GM19025 (cell line): ENCODE data around the gene STARD13.
A peak's percentile ranks its signal among the peaks of the same experiment; 100 is the strongest.

Source experiments
- ATAC-seq: cut with Tn5 transposase; IDR thresholded peaks from one replicate; pipeline ENCODE4 v1.9.1; 2021; ENCODE audit warnings: mild to moderate bottlenecking, low read depth, moderate library complexity; ENCODE audit not compliant: unreplicated experiment

Gene STARD13

GRCh38 chr13:33285420-33286124, at the start of gene STARD13:
Gene STARD13 (minus strand): TSS chr13:33285755. CDS start chr13:33285638, 117 bp downstream.
- ATAC-seq = peak; percentile 66

DNA sequence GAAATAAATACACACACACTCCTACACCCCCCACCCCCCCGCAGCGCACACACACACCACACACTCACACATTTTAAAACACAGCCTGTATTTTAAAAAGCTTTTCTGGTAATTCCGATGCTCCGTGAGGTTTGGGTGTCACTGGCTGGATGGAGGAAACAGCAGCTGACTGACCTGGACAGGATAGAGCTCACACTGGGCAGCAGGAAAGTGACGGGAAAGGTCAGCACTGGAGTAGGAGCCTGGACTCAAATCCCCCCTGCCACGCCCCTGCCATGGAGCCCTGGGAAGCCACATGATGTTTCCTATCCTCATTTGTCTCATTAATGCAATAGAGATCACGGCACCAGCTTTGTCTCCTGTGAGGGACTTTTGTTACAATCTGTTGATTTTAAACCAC, 49.3 kb upstream of the STARD13 start:
- no peak for ATAC-seq

- no peak for ATAC-seq
Observed at GRCh38 chr13:33331962-33332361, 46.4 kb upstream of the STARD13 start.

DNA sequence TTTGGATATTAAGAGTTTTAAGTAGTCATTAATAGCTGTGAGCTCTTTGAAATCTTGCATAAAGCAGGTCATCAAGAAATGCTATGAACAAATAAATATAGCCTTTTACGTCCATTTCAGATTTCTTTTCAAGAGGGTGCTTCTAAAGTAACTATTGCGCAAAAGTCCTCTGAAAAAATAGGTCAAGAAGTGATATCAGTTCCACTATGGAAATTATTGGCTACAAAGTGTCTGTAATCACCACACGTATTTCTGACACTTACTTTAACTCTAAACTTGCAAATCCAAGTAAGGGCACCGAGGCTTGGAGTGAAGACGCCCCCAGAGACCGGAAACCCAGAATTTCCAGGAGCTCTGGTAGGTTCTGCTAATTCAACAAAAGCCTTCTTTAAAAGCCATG, 44.9 kb upstream of the STARD13 start:
- no peak for ATAC-seq

DNA sequence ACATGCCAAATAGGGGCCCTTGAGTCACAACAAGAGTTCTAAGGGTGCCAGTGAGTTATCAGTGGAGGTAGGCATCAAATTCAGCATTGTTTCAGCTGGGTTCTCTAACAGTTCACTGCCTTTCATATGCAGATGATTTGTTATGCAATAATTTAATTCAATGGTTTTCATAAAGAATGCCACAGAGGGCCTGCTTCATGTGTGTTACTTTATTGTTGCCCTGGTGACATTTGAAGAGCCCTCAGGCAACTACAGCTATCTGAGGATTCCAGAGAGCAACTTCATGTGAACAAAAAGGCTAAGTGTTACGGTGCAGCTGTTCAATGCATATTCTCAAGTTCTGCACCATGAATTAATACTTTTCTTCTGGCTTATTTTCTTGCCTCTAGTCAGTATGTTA, 43.1 kb upstream of the STARD13 start:
- no peak for ATAC-seq

DNA sequence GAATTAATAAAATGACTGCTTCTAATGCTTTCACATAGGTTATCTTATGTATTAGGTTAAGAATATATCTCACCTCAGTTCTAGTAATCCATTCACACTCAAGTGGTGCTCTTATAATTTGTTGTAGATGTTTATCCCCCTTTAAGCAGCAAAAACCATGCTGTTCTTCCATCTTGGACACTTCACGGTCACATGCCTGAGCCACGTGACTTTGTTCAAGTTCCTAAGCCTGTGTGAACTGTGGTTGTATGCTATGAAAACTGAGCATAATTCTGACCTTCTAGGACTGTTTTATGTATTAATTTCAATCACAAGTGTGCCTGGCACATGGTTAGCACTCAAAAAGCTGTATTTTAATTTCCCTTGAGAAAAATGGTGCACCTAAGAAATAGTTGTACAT, 41.2 kb upstream of the STARD13 start:
- ATAC-seq = no peak

DNA sequence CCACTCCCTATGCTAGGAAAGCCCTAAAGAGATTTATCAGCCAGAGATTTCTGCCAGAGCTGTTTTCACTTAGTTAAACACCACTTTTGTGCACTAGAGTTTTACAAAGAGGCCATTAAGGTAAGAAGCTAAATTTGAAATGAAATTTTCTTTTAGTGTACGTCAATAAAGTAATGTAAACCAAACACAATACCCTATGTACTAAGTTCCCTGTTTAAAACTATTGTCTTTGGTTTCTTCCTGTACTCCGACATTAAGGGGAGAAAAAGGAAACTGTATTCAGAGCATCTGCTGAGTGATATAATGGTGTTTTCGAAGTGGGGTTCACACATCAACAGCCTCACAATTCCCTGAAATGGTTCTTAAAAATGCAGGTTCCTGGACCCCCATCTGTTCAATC, 40.7 kb upstream of the STARD13 start:
- ATAC-seq = no peak

DNA sequence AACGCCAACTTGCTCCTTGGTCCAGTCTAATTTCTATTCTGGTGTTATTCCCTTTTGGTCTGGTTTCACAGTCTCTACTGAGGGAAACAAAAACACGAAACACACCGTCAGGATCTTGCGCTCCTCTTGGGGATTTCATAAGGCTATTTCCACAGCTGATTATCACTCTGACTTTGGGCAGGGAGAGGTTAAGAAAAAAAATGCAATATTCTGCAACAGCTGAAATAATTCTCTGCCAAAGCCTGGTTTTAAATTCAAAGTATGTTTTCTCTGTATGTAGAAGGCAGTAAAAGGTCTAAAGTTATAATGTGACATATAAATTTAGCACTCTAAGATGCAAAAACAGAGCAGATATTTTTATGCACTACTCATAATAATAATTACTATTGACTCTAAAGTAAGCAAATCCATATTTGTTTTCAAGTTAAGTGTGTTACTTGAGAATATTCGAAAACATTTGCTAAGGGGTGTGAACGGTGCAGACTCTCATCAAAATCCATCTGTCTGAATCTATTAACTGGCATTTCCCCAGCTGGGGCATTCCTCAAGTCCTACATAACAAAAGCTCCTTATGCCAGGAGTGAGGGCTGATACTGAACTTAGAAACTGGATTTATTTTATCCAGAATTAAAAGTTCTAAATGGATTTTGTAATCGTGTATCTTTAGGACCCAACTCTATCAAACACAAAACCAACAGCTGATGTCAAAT, 38.4 kb upstream of the STARD13 start:
- no peak for ATAC-seq

- ATAC-seq = no peak
Observed at GRCh38 chr13:33322965-33323668, 37.6 kb upstream of the STARD13 start.

DNA sequence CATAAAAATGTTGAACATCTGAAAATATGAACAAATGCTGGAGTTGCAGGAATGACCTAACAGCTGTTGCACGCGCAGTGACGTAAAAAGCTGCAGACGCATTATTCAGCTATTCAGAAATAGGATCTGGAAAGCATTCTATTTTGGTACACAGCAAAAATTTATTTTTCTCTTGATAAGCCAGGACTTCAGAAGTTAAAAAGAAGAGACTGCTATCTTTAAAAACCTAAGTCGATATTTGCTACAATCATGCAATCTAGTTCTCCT, 36.9 kb upstream of the STARD13 start:
- no peak for ATAC-seq

DNA sequence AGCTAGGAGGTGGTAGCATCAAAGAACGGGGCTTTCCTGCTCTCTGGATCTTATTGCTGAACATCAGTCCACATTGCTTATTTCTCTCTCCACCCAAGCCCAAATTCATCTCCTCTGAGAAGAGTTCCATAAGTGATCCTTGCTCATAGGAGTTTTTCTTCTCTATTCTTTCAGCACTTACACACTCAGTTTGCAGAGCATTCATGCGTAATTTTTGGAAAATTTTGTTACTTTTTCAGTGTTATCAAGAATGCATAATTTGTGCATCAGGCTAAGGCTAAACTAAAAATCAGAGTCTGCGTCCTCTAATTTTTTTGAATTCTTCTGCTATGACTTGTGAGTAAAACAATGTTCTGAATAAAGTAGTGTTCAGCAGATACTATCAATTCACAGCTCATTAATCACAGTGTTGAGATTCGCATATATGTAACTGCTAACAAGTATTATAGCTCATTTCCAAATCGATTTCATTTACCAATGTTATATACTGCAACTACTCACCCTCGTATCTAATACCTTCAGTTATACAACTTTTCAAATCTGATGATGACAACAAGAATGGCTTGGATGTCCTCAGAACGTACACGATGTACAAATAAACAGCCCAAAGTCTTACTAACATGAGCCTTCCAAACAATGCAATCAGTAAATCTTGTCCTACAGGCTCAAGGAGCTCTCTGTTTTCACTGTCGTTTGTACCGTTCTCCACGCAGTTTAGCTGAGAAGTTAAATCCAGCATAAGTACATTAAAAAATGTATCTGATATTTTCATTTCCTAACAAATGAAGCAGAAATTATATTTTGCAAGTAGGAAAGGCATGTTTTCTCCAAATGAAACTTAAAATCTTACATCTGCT, 36.4 kb upstream of the STARD13 start:
- ATAC-seq = no peak

- no peak for ATAC-seq
Observed at GRCh38 chr13:33319859-33320258, 34.3 kb upstream of the STARD13 start.

DNA sequence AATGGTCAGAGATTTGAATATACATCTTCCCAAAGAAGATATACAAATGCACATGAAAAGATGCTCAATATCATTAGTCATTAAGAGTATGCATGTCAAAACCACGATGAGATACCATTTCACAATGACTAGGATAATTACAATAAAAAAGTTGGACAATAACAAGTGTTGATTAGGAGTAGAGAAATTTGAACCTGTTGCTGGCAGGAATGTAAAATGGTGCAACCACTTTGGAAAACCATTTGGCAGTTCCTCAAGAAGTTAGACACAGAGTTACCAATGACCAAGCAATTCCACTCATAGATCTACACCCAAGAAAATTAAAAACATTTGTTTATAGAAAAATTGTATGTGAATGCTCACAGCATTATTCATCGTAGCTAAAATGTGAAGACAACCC, 33.2 kb upstream of the STARD13 start:
- no peak for ATAC-seq

DNA sequence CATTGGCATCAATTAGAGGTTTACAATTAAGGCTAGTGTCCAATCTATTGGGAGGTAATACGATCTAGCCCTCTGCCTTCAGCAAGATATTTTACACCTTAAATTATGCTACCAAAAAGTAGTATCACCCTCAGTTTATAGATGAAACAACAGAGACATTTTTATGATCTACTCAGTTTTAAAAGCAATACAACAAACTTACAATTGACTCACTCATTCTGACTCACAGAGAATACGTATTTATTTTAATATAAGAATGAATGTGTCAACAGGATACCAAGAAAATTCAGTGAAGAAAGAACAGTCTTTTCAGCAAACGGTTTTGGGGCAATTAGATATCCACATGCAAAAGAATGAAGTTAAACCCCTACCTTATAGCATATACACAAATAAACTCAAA, 32.5 kb upstream of the STARD13 start:
- ATAC-seq = no peak

GRCh38 chr13:33316890-33317289, 31.3 kb upstream of the STARD13 start:
- no peak for ATAC-seq

DNA sequence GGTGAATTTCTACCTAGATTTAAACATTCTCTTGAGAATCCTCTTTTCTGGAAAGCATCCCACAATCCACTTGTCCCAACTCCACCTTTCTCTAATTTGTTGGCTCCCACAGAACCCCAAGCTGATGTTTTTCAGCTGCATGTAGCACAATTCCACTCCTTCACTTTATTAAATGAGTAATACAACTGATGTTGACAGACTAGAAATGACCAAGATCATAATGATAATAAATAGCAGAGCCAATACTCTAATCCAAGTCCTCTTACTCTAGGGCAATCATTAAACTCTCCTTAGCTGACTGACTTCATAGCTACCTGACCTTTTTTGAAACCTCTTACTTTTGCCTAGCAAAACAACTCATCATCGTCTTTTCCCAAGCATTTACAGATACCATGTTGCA, 27.9 kb upstream of the STARD13 start:
- no peak for ATAC-seq

GRCh38 chr13:33312861-33313212, 27.3 kb upstream of the STARD13 start:
- ATAC-seq = no peak

DNA sequence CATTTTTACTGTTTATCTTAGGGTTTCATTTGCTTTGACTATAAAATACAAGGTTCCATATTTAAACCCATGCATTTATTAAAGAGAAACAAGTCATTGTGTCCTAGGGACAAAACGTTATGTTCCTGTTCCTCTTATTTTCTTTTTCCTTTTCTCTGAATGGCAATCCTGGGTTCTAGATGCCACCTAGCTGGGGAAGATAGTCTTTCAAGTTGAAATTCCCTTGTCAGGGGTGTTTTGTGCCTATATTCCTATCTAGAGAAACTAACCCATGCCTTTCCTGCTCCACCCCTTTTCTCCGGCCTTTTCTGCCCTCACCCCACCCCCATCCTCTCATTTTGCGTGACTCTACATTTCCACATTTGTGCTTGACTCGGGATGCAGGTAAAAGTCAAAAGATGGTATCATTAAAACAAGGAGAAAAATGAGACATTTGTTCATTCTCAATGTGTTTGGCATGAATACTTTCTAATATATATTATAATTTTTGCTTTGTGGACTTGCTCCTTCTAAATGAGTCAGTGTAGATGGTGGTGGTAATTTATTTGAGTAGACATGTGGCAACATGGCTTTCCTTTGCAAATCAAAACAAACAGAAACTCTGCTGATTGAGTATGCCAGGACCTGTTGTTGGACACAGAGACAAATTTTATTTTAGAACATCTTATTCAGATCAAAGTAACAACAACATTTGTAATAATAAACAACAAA, 26.8 kb upstream of the STARD13 start:
- no peak for ATAC-seq

- no peak for ATAC-seq
Observed at GRCh38 chr13:33311040-33311439, 25.5 kb upstream of the STARD13 start.

GRCh38 chr13:33310245-33311038, 24.9 kb upstream of the STARD13 start:
- no peak for ATAC-seq
